Measurements from ENCODE around the gene MACROD2.

Gene MACROD2

GRCh38 chr20:15578113-15578512, 1582.8 kb downstream of the MACROD2 start:
- no peak for DNase-seq

GRCh38 chr20:15579688-15580087, 1584.4 kb downstream of the MACROD2 start:
- DNase-seq, result no peak

DNA sequence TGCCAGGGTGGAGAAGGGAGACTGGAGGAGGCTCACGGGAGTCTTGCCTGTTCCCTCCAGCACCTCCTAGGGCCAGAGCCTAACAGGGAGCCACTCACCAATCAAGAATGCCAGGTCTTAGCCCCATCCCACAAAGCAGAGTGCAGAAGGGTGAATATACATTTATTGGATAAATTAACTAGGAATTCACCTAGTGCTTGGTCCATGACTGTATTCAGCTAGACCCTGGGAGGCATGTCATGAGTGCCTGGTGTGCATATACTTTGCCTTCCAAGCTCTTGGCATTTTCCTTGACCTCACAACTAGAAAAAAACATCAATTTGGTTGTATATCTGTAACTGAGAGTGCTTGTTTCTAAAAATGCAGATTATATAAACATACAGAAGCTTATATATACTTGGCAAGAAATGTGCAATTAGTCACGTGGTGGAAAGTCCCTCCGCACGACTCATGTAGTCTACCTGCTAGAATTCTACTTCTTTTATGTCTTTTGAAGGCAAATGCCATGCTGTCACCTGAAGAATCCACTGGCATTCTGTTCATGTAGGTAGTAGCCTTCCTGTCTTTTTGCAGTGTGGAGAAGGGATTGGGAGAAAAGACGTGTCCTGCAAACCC, 1586.9 kb downstream of the MACROD2 start:
- DNase-seq, result no peak

- no peak for DNase-seq
These were observed 1589.2 kb downstream of the MACROD2 start for GRCh38 chr20:15584507-15584906.

DNA sequence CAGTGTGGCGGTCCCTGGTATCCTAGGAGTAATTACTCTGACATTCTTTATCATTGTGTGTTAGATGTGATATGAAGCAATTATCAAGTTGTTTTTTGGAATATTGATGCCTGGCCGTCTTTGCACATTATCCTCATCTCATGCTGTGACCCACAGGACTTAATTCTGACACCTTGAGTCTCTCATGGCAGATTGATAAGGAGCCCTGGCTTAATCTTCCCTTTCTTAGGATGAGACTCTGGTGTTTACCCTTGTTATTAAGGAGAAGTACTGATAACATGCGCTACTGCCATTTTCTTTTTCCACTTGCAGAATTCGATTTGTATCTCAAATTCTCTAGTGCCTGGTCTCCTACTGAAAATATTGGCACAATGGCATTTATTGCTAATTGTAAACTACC, 1597.8 kb downstream of the MACROD2 start:
- no peak for DNase-seq

DNA sequence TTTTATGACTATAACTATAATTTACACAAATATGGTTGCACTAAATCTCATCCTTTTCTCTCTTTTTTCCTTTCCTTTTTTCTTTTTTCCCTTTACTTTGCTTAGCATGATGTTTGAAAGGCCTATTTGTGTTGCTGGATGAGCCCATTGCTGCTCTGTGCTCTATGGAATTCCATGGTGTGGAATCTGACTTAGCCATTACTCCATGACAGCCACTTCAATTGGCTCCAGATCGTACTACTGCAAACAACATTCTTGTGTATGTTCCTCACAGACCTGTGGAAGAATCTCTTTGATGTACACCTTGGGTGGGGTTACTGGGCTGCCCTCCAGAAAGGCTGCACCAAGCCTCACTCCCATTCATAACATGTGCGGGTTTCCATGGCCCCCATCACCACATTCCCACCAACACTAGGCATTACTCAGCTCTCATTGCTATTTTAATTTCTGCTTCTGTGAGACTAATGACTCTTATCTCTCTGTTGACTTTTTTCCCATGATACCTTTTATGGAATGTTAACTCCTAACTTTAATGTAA, 1598.9 kb downstream of the MACROD2 start:
- DNase-seq, result no peak

DNA sequence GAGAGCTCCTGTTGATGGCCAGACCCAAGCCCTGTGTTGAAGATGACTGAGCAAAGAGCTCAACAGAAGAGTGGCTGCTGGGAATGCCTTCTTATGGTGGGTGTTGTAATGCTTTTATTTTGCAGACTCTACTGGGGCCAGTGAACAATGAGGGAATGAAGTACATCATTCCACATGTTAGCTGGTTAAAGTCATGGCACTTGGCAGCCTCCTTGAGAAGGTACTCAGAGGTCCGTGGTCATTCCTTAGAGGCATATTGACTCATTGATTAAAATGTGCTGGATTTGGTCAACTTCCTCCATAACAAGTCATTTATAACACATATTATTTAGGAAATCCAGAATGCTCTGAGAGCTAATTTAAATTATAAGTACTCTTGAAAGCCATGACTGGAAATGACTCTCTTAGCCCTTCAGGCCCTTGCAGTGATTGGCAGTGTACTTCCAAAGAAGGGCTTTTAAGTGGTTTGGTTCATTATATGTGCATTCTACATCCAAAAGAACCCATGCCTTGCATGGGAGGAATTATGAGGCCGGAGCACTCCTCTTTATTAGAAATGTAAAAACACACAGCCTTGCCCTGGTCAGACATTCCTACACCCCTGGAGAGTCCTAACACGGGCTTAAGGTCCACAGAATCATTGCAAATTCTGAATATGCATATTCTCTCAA, 1601.0 kb downstream of the MACROD2 start:
- no peak for DNase-seq

GRCh38 chr20:15597306-15597705, 1602.0 kb downstream of the MACROD2 start:
- no peak for DNase-seq

- DNase-seq, result no peak
These were observed 1604.6 kb downstream of the MACROD2 start for GRCh38 chr20:15599961-15600360.

- no peak for DNase-seq
These were observed 1605.2 kb downstream of the MACROD2 start for GRCh38 chr20:15600565-15600964.

- DNase-seq, result no peak
These were observed 1608.2 kb downstream of the MACROD2 start for GRCh38 chr20:15603506-15603905.

DNA sequence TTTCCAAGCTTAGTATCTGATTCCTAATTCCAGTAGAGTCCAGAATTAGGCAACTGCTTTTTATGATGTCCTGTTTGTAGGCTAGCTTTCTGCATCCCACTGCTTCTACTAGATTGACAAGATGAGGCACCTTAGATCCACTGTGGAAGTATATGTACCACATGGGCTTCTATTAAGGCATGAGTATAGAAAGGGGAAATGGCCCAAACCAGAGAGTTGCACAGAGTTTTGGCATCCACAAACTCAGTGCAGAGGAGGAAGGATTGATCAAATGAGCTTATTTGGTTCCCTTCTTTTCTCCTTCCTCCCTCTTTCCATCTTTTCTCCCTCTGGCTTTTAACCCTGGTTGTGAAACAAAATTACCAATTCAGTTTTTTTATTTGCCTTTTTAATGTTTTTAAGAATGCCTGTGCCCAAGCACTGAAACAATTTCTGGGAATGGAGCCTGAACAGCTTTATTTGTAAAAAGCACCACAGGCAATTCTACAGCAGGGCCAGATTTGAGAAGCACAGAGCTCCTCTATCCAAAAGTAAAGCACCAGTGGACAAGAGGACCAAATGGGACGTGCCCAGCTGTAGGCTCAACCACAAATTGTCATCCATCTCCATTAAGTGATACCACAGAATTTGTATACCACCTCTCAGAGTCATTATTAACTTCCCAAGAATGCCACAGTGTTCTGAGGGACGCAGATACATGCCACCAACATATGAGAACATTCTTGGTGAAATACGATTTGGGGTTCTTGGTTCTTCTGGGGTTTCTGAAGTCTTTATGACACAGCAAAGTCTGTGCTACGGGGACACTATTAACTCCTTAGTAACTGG, 1608.9 kb downstream of the MACROD2 start:
- no peak for DNase-seq

- no peak for DNase-seq
These were observed 1614.6 kb downstream of the MACROD2 start for GRCh38 chr20:15609921-15610320.

DNA sequence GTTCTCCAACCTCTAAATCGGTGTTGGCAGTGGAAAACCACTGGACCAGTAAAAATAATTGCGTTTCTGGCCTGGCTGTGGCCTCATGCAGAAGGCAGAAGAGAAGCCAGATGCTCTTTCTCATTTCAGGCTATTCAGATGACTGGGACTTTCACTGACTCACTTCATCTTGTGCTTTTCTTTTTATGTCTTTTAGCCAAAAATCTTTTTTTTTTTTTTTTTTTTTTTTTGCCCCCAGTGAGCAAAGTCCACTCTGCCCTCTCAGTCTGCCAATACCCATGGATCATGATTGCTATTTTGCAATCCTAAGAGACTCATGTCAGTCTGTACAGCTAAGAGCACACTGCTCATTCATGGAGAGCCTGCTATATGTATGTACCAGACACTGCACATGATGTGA, 1615.5 kb downstream of the MACROD2 start:
- no peak for DNase-seq

- no peak for DNase-seq
These were observed 1616.2 kb downstream of the MACROD2 start for GRCh38 chr20:15611541-15611940.

DNA sequence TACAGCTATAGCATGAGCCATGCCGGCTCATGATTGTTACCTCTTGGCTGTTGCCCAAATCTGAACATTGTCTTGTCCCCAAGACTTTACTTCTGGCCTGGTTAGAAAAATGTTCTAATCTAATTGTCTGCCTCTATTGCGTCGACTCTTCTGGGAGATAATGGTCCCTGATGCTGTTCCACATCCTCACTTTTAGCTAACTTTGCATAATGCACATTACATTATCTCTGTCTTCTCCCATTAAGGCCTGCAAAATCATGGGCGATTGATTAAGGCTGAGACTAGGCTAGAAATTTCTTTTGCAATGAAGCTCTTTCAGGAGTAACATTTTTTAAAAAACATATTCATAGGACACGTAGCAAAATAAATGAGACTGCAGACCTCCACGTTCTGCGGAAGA, 1616.9 kb downstream of the MACROD2 start:
- DNase-seq, result no peak

DNA sequence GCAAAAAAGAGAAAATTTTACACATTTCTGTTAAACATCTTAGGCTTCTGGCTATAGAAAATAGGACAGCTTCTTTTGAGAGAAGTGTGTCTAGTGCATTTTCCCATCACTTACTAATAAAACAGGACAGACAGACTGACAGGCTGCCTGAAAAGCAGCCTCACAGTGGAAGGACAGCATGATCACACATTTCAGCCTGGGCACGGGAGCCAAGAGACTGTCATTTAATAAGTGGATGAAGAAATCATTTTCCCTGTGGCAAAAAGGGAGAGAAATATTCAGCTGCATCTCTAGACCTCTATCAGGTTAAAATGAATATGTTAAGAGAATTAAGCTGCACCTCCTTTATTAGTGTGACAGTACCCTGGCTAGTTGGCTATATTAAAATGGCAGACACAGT, 1617.5 kb downstream of the MACROD2 start:
- no peak for DNase-seq

DNA sequence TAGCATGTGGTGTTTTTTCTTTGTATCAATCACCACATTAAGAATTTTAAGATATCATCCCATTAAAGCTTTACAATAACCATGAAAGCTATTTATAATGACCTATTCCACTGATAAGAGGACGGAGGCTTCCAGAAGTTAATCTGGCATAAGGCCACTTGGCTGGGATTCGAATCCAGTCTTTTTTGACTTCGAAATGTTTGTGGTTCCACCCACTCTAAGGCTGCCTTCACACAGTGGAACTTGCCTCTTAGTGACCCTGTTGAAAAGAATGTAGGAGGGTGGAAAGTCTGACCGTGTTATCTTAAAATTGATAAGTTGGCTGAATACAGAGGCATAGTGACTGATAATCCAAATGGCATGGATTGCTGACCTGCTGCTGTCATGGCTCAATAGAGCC, 1618.2 kb downstream of the MACROD2 start:
- DNase-seq, result no peak

DNA sequence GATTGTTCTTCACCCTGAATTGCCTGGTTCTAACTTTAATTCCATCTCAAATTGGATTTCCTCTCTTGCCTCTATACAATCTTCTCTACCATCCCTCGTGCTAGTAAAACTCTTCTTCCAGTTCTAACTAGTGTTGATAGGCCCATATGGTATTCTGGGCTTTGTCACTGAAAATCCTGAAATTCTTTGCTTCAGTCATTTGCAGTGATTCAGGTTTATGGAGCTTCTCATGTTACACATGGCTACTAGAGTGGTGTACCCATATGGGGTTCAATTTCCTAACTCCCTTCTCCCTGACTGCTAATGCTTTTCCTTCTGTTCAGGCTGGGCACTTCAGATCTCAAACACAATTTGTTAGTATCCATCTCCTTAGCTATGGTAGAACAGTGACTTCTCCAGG, 1621.3 kb downstream of the MACROD2 start:
- no peak for DNase-seq

GRCh38 chr20:15618110-15618509, 1622.8 kb downstream of the MACROD2 start:
- DNase-seq, result no peak

GRCh38 chr20:15618912-15619311, 1623.6 kb downstream of the MACROD2 start:
- no peak for DNase-seq

DNA sequence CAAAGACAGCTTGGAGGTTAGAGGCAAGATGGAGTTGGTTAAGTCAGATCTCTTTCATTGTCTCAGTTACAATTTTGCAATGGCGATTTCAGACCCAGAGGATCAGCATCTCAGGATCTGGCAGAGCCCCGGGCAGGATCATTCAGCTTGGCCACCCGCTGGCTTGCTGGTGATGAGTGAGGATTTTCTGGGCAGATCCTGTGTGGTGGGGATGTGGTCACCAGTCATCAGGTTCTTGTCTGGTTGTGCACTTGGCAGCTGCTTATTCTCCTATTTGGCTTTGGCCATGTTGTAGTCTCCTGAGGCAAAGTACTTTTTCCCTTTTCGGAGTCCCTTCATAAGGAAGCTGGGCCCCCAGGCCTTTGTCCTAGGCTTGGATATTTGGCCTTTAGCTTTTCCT, 1624.0 kb downstream of the MACROD2 start:
- DNase-seq, result no peak

DNA sequence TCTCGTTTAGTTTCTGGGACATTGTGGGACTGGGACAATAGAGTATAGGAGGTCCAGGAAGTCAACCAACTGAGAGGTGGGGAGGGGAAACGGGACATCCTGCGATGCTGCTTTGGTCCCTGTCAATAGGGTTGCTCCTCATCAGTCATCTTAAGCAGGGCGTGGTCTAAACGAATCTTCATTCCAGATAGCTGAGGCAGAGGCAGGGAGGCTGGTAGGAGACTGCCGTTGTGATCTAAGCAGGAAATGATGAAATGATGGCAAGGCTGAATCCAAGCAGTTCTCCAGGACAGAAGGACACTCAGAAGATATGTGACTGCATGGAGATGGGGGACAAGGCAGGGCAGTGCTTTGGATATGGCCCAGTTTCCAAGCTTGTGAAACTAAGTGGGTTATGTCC, 1624.5 kb downstream of the MACROD2 start:
- DNase-seq, result no peak

GRCh38 chr20:15622368-15622767, 1627.1 kb downstream of the MACROD2 start:
- DNase-seq, result no peak
